Hepatic stellate cell (primary cell): Measurements from ENCODE around the gene TTLL9.
"Not testable (repeated sequence)": the region's sequence is repeated elsewhere in the genome, so short reads cannot be mapped to it uniquely, and the experiment has no call there.

ENCODE experiments used
- DNase-seq: peaks from one replicate; pipeline ENCODE4 v3.0.0; 2011; ENCODE audit warnings: low spot score

TTLL9 gene

GRCh38 chr20:31869942-31870725 lies at the start of gene TTLL9, which contains the start of gene DUSP15:
Gene TTLL9, plus strand, starts transcription at chr20:31870634. Its CDS starts 493 bp downstream, at chr20:31871127.
Gene DUSP15, minus strand, starts transcription at chr20:31870527. Its CDS starts 190 bp downstream, at chr20:31870337.
- DNase-seq, result no peak

GRCh38 chr20:31821427-31821826 lies 49.0 kb upstream of the TTLL9 start:
- no peak for DNase-seq

- DNase-seq, result peak; percentile 86
These were observed 47.8 kb upstream of the TTLL9 start for GRCh38 chr20:31822421-31823330.

- DNase-seq, result no peak
These were observed 46.9 kb upstream of the TTLL9 start for GRCh38 chr20:31823360-31824124.

GRCh38 chr20:31824125-31824485 lies 46.3 kb upstream of the TTLL9 start:
- DNase-seq, result no peak

GRCh38 chr20:31824554-31825313 lies 45.7 kb upstream of the TTLL9 start:
- DNase-seq, result no peak

GRCh38 chr20:31826074-31826473 lies 44.4 kb upstream of the TTLL9 start:
- DNase-seq, result no peak

- no peak for DNase-seq
These were observed 43.4 kb upstream of the TTLL9 start for GRCh38 chr20:31827059-31827458.

GRCh38 chr20:31828016-31828415 lies 42.4 kb upstream of the TTLL9 start:
- DNase-seq, result not testable (repeated sequence)

- no peak for DNase-seq
These were observed 40.7 kb upstream of the TTLL9 start for GRCh38 chr20:31829731-31830130.

- no peak for DNase-seq
These were observed 39.9 kb upstream of the TTLL9 start for GRCh38 chr20:31830406-31830981.

- DNase-seq, result no peak
These were observed 39.2 kb upstream of the TTLL9 start for GRCh38 chr20:31831211-31831610.

- DNase-seq, result no peak
These were observed 38.6 kb upstream of the TTLL9 start for GRCh38 chr20:31831771-31832306.

- peak; percentile 76 for DNase-seq
These were observed 37.1 kb upstream of the TTLL9 start for GRCh38 chr20:31833130-31833930.

GRCh38 chr20:31833931-31834521 lies 36.4 kb upstream of the TTLL9 start:
- no peak for DNase-seq

GRCh38 chr20:31835554-31835953 lies 34.9 kb upstream of the TTLL9 start:
- no peak for DNase-seq

- DNase-seq, result peak; percentile 96
These were observed 34.2 kb upstream of the TTLL9 start for GRCh38 chr20:31835977-31836852.

- DNase-seq, result no peak
These were observed 33.4 kb upstream of the TTLL9 start for GRCh38 chr20:31836853-31837608.
